ENCODE measurements around the gene LCMT1.
"Not testable (repeated sequence)": the region's sequence is repeated elsewhere in the genome, so short reads cannot be mapped to it uniquely, and the experiment has no call there.

LCMT1 gene

GRCh38 chr16:25111403-25112166 is at the start of gene LCMT1:
Gene LCMT1 (plus strand): TSS chr16:25111742. CDS start chr16:25111884, 142 bp downstream.
- DNase-seq (ENCODE audit: low read depth), result peak; percentile 81

GRCh38 chr16:25063102-25063501 is 48.4 kb upstream of the LCMT1 start:
- DNase-seq (ENCODE audit: low read depth), result no peak

DNA sequence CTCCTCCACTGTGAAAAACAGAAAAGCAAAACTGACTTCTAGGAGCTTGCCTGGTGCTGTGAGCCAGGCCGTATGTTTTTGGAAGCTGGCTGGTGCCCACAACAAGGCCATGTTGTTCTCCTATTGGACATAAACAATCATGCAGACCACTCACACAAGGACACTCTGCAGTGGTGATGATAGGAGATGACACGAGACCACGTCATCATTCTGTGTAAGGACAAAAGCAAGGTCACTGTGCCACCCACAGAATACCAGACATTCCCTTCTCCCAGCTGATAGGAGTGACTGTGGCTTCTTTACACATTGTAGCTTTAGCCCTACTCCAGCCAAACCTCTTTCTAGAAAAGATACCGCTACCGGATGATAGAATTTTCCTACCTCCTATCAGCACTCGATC is 47.7 kb upstream of the LCMT1 start:
- no peak for DNase-seq (ENCODE audit: low read depth)

DNA sequence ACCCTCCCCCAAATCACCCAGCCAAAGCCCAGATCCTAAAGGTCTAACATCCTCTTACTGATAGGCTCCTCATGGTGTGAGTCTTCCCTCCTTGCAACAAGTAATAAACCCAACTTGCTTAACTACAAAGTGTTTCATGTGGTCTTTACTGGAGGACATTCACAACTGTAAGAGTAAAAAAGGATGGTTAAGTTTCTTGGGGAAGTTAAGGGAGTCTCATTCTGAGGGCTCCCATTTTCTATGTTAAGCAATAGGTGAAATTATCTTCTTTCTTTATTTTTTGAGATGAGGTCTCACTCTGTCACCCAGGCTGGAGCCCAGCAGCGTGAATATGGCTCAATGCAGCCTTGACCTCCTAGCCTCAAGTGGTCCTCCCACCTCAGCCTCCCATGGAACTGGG is 47.3 kb upstream of the LCMT1 start:
- DNase-seq (ENCODE audit: low read depth), result not testable (repeated sequence)

DNA sequence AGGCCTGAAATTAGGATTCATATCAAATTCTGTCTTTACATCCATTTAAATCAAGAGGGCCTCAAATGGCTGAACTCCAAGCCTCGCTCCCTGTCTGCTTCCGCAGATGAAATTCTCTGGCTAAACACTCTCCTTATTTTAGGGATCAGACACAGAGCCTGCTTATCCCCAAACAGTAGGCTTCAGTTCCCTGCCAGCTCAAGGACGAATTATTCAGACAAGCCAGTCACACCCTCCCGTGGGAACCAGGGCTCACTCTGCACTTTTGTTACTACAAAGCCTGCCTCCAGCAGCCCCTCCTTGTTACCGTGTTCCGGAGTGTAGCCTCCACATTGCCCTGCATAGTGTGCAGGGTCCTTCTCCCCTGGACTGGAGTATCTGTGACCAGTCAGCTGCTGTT is 46.6 kb upstream of the LCMT1 start:
- DNase-seq (ENCODE audit: low read depth), result no peak

- DNase-seq (ENCODE audit: low read depth), result no peak
Observed at GRCh38 chr16:25065899-25066298, 45.6 kb upstream of the LCMT1 start.

- DNase-seq (ENCODE audit: low read depth), result no peak
Observed at GRCh38 chr16:25066426-25066746, 45.2 kb upstream of the LCMT1 start.

DNA sequence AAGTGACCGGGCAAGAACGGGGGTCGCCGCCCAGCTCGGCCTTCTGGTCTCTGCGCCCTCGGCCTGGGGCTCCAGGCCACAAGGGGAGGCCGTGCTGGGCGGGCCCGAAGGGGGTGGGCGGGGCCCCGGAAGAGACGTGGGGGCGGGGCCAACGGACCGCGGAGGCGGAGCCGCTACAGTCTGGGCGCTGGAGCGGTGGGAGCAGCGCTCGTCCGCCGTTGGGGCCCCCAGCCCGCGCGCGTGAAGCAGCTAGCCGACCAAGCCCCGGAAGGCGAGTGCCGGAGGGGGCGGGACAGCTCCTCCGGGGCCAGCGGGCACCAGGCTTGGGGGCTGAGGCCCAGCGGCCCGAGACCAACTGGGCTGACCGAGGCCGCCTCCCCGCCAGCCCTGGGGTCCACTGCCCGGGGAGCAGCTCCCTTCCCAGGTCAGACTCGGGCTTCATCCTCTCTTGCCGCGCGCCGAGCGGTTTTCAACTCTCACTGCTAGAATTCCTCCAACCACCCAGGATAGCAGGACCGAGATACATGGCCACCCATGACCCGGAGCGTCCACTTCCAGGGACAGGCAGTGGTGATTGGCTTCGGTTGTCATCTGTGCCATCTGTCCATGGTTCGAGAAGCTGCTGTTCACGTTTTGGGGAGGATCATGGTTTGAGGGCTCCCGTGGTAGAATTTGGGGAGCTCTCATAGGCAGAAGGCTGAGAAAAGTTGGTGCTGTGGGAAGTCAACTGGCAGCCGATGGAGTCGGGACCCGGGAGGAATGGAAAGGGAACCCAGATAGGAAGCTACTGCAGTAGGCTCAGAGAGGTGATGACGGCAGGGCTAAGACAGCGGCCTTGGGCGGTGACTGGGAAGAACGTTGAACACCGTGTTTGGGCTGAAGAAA is 44.6 kb upstream of the LCMT1 start:
- DNase-seq (ENCODE audit: low read depth), result peak; percentile 72

- DNase-seq (ENCODE audit: low read depth), result no peak
Observed at GRCh38 chr16:25073854-25074253, 37.7 kb upstream of the LCMT1 start.

DNA sequence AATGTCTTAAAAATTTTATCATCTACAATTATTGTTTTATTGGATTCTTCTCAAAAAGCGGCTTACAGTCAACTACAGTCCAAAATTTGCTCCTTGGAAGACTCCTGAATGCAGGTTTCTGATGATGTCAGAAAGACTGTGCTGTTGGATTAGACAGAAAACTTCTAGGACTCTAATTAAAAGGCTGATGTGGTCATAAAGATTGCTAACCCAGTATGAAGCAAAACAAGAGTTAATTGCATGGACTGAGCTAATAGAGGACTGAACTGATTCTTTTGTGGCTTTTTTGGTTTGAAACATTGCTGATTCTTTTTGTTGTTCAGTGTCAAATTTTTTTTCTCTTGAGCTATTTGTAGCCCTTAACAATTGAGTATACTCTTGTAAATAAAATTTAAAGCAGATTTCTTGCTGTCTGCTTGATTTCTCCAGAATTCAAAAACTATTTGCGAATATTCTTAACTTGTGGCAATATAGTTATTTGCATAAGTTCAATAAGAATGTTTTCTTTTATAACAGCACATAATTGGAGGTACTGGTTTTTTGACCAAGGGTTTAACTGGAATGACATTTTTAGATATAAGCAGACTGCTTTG is 33.1 kb upstream of the LCMT1 start:
- DNase-seq (ENCODE audit: low read depth), result no peak

DNA sequence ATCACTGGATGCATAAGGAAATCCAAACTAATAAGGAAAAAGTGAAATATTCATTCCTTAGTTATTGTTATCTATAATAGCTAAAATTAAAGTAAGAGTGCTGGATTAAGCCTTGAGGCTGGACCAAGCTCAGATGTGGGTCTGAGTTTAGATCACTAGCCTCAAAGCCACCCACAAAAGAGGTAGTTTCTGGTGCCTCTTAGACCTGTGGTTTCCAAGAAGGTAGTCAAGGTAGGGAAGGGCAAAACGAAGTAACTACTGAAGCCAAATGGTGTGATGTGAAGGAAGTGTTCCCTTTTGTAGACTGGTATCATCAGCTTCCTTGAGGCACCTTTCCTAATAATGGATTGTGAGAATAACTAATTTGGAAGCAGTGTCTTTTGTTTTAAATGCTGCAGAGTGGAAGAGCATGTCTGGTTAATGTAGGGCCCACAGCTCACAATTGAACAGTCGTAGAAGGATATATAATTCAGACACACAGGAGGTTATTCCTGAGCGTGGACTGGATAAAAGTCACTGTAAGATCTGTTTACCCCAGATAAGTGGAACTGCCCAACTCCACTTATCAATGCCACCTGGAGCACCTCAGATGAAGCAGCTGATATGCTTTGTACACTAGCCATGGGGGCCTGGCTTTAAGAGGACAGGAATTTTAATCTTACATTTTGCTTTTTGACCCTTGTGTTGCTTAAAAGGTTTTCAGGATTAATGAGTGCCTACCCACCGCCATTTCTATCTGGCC is 31.7 kb upstream of the LCMT1 start:
- DNase-seq (ENCODE audit: low read depth), result no peak

DNA sequence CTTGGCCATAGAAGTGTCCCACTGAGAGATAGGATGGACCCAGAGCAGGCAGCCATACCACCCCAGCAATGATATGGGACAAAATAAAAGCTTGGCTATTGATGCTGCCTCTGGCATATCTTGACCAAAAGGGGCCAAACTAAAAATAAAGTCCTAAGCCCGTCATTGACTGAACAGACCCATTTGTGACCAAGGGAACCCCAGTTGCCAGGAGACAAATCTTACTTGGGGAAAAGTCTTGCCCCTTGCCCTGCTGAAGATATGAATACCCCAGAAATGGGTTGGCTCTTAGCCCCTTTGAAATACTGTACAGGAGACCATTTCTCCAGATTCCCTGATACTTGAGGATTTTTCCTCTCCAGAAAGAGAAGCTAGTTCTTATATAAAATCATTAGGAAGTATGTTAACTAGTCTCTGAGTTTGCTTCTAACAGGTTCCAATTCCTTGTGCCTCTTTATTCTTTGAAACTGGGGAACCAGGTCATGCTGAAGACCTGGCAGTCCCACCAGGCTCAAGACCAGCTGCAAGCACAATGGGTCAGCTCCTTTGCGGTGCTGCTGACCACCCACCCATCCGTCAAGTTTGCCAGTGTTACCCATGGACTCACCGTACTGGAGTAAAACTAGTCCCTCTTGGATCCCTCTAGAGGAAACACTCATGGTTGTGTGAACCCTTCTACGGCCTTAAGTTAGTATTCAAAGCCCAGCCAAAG is 31.0 kb upstream of the LCMT1 start:
- no peak for DNase-seq (ENCODE audit: low read depth)

GRCh38 chr16:25081702-25082101 is 29.8 kb upstream of the LCMT1 start:
- no peak for DNase-seq (ENCODE audit: low read depth)

DNA sequence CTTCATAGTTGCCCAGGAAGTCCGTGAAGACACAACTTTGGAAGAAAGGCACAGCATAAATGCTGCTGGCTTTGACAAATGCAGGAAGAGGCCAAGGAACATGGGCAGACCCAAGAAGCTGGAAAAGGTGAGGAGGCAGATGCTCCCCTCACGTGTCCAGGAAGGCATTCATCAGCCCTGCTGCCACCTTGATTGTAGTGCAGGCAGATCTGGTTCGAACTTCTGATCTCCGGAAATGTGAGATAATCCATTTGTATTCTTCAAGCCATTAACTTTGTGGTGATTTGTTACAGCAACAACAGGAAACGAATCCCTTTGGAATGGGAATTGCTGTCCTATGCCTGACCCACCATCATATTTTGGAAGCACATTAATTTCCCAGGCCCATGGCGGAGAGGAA is 28.5 kb upstream of the LCMT1 start:
- no peak for DNase-seq (ENCODE audit: low read depth)

DNA sequence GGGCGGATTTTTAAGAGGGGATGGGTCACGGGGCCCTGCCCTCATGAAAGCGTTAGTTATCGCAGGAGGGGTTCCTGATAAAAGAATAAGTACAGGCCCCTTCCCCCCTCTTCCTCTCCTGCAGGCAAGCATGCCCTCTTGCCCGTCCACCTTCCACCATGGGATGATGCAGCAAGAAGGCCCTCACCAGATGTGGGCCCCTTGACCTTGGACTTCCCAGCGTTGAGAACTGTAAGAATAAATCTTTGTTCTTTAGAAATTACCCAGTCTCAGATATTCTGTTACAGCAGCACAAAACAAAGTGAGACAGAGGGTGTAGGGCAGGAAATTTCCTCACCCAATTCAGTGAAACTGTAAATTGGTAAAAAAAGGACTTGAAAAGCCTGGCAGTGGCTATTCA is 27.8 kb upstream of the LCMT1 start:
- DNase-seq (ENCODE audit: low read depth), result no peak

DNA sequence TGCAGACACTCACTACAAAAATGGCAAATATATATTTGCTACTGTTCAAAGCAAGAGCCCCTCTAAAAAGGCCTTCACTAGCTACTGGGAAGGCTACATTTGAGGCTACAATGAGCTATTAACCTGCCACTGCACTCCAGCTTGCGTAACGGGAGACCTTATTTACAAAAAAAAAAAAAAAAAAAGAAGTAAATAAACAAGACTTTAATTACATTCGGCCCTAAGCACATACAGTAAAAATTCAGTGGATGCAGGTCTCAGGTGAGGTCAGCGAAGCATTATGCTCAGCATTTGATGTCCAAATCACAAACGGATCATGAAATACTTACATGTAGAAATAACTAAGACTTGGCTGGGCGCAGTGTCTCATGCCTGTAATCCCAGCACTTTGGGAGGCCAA is 26.7 kb upstream of the LCMT1 start:
- no peak for DNase-seq (ENCODE audit: low read depth)

GRCh38 chr16:25087761-25088160 is 23.8 kb upstream of the LCMT1 start:
- no peak for DNase-seq (ENCODE audit: low read depth)

- DNase-seq (ENCODE audit: low read depth), result no peak
Observed at GRCh38 chr16:25089351-25089750, 22.2 kb upstream of the LCMT1 start.

DNA sequence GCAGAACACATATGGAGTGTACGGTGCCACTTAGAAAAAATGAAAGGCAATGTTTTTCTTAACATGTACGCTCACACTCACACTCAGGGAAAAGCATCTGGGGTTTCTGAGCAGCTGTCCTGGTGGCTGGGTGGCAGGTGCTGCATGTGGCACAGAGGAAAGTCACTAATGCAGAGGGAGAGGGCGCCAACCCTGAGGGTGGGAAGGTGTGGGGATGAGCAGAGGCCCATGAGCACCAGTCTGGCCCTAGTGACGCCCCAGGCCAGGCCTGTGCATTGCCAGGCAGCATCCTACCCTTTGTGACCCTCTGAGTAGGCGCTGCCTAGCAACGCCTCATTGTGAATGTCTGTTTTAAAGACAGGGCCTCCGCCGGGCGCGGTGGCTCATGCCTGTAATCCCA is 19.1 kb upstream of the LCMT1 start:
- DNase-seq (ENCODE audit: low read depth), result no peak

DNA sequence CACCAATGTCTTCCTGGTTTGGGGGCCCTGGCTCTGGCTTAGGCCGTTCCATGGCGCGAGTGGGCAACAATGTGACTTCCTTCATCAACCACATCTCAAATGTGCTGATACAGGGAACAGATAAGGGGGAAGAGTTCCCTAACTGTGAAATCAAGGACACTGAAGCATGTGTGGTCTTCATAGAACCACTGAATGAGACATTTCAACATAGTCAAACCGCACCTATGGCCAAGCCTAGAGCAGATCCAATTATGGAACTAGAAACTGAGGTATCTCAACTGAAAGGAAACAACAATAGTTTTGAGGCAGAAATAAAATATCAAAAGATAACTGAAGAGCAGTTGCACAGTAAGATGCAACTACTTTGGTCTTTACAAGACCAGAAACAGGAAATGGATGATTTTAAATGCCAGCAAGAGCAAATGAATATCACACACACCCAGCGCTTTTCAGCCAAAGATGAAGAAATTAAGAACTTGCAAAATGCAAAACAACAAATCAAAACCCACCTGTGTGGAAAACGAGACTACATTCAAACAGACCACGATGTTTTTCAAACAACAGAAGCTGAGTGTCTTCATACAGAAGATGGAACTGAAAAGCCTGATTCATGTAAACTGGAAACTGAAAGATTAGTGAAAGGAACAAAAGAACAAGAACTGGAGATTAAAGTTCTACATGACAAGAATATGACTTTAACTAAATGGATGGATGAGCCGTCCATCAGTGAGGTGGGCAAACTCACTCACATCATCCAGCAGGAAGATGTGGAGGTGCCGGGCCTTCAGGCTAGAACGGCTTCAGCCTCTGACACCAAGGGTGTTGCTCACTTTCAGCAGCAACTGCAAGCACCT is 18.1 kb upstream of the LCMT1 start:
- no peak for DNase-seq (ENCODE audit: low read depth)

- no peak for DNase-seq (ENCODE audit: low read depth)
Observed at GRCh38 chr16:25094596-25094995, 16.9 kb upstream of the LCMT1 start.

Measured in stimulated activated CD8-positive, alpha-beta memory T cell treated with anti-CD3 and anti-CD28 coated beads, Interleukin-12 subunit alpha, Interleukin-12 subunit beta, amount 100 ng/mL, for 1 hour (primary cell).